HepG2 (cell line): ENCODE results near the gene PSD.

Experiments used
- E2F5 ChIP-seq: sonication (generic); formaldehyde crosslinking; conservative IDR thresholded peaks from 2 replicates; pipeline ENCODE4 v1.4.0; 2020; ENCODE audit warnings: missing genetic modification reagents
- FOXA1 ChIP-seq, 2 experiments: fragments of 450-650 bp in 1 of 2; sonication (generic) in 1 of 2; formaldehyde crosslinking in 1 of 2; IDR thresholded peaks; 2 replicates each; pipeline versions ENCODE4 v1.4.0 to v1.6.1; 2016 to 2020; ENCODE audit warnings: missing genetic modification reagents in 1 of 2
- RFX5 ChIP-seq: IDR thresholded peaks from 2 replicates; pipeline ENCODE4 v1.6.1; 2011; ENCODE audit warnings: low read depth, low read length, improper control_type of control experiment
- SNAPC4 ChIP-seq: sonication (generic); formaldehyde crosslinking; IDR thresholded peaks from 2 replicates; pipeline ENCODE4 v1.4.0; 2020; ENCODE audit warnings: mild to moderate bottlenecking, missing genetic modification reagents
- ZBTB33 ChIP-seq: sonication (generic); formaldehyde crosslinking; IDR thresholded peaks from 2 replicates; pipeline ENCODE4 v1.4.0; 2020; ENCODE audit warnings: missing genetic modification reagents

GRCh38 chr10:102404361-102405107, 14.1 kb downstream of the PSD start:
- TF ChIP-seq RFX5, result no peak
- no peak for TF ChIP-seq FOXA1 (IDR thresholded peaks at IDR 0.05)
- TF ChIP-seq FOXA1 (CRISPR knock-in tag; IDR thresholded peaks at IDR 0.05), result no peak
- no peak for TF ChIP-seq ZBTB33 (CRISPR knock-in tag)
- no peak for TF ChIP-seq SNAPC4 (CRISPR knock-in tag)
- no peak for TF ChIP-seq E2F5 (CRISPR knock-in tag)
